IPS DF 6.9 (cell line): ENCODE measurements around the gene KRTAP11-1.

Experiments used
- DNase-seq: peaks from one replicate; pipeline ENCODE4 v3.0.0-alpha.2; 2013; ENCODE audit warnings: low read depth, low spot score
- H3K27ac ChIP-seq: one replicate; pipeline ENCODE4 v1.5.1; 2013; ENCODE audit warnings: low read length, control low read depth
- H3K27me3 ChIP-seq: 2 replicates; pipeline ENCODE4 v1.6.1; 2013; ENCODE audit warnings: mild to moderate bottlenecking, low read length; ENCODE audit not compliant: control insufficient read depth, insufficient read depth
- H3K36me3 ChIP-seq: 2 replicates; pipeline ENCODE4 v1.6.1; 2013; ENCODE audit warnings: low read length; ENCODE audit not compliant: control insufficient read depth, insufficient read depth
- H3K4me1 ChIP-seq: 2 replicates; pipeline ENCODE4 v1.6.1; 2013; ENCODE audit warnings: low read length; ENCODE audit not compliant: control insufficient read depth, insufficient read depth
- H3K4me3 ChIP-seq: 2 replicates; pipeline ENCODE4 v1.5.1; 2013; ENCODE audit warnings: mild to moderate bottlenecking, low read length
- H3K9me3 ChIP-seq: 2 replicates; pipeline ENCODE4 v1.6.1; 2013; ENCODE audit warnings: low read length, inconsistent platforms; ENCODE audit not compliant: control insufficient read depth, insufficient read depth
- WGBS: extraction: QIAGEN DNeasy Blood & Tissue Kit; methylation state at CpG from one replicate; pipeline ENCODE4 v1.1.7; 2013; ENCODE audit warnings: mixed read lengths, missing lambda C conversion rate; ENCODE audit not compliant: insufficient read length, insufficient coverage; 5-methylcytosine and 5-hydroxymethylcytosine counted together

KRTAP11-1 gene

DNA sequence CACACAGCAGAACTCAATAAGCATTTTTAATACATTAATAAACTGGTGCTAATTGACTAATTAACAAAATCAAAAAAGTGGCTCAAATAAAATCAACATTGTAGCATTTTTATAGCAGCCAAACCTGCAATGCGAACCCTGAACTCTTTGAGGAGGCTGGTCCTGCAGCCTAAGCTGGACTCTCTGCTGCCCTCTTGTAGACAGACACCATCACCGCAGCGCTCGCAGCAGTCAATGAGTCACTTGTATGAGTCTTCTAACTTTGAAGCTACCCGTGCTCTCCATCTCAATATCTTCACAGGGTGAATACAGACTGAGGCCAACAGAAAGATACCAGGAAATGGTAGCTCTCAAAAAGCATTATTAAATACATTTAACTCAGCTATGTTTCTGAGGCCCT is 42.1 kb downstream of the KRTAP11-1 start:
- Histone ChIP-seq H3K27me3 (no peaks in the 10 kb centered on the region), H3K4me1 (no peaks in the 10 kb centered on the region), H3K4me3 (no peak overlapping the region), H3K36me3 (no peaks in the 10 kb centered on the region), H3K27ac (no peak overlapping the region), H3K9me3 (peaks cover 4% of the 10 kb centered on the region)
- no peak for DNase-seq
- WGBS = no CpG with 5 or more reads among the region's 5 CpGs

- no peak overlapping the region for H3K4me3 ChIP-seq
- H3K4me1 ChIP-seq = no peaks in the 10 kb centered on the region
- peaks cover 4% of the 10 kb centered on the region for H3K9me3 ChIP-seq
- no CpG with 5 or more reads among the region's 6 CpGs for WGBS
- no peak overlapping the region for H3K27ac ChIP-seq
- DNase-seq = no peak
- H3K36me3 ChIP-seq = no peaks in the 10 kb centered on the region
- no peaks in the 10 kb centered on the region for H3K27me3 ChIP-seq
Measured at GRCh38 chr21:30838536-30838935, 42.8 kb downstream of the KRTAP11-1 start.

- no peak overlapping the region for H3K27ac ChIP-seq
- H3K27me3 ChIP-seq = no peaks in the 10 kb centered on the region; the same call in 1 of the 2 replicates
- H3K4me1 ChIP-seq = no peaks in the 10 kb centered on the region
- no CpG with 5 or more reads among the region's 6 CpGs for WGBS
- H3K4me3 ChIP-seq = no peak overlapping the region
- no peaks in the 10 kb centered on the region for H3K36me3 ChIP-seq
- peaks cover 4% of the 10 kb centered on the region; the same call in 1 of the 2 replicates for H3K9me3 ChIP-seq
- DNase-seq = peak; percentile 20
Measured at GRCh38 chr21:30831194-30831765, 50.1 kb downstream of the KRTAP11-1 start.
